ENCODE results near the gene GPC6.

GPC6 gene

GRCh38 chr13:93730780-93731179, 504.2 kb downstream of the GPC6 start:
- no peaks in the 10 kb centered on the region for H3K9me3 ChIP-seq (ENCODE audit: control insufficient read depth in 2 of 2, low read length in 2 of 2)
- no peak overlapping the region for H3K27ac ChIP-seq (ENCODE audit: low read length)
- H3K4me1 ChIP-seq (ENCODE audit: control insufficient read depth, insufficient read depth, low read length), result no peaks in the 10 kb centered on the region
- H3K36me3 ChIP-seq (ENCODE audit: control insufficient read depth in 2 of 2, insufficient read depth in 2 of 2, low read length in 2 of 2), result no peaks in the 10 kb centered on the region
- H3K9ac ChIP-seq (ENCODE audit: low read length in 2 of 2), result no peak overlapping the region
- no peaks in the 10 kb centered on the region for H3K27me3 ChIP-seq (ENCODE audit: control insufficient read depth in 1 of 2, insufficient read depth in 2 of 2, low read length in 2 of 2)
- H3K4me3 ChIP-seq (ENCODE audit: low read length in 2 of 2), result no peak overlapping the region

DNA sequence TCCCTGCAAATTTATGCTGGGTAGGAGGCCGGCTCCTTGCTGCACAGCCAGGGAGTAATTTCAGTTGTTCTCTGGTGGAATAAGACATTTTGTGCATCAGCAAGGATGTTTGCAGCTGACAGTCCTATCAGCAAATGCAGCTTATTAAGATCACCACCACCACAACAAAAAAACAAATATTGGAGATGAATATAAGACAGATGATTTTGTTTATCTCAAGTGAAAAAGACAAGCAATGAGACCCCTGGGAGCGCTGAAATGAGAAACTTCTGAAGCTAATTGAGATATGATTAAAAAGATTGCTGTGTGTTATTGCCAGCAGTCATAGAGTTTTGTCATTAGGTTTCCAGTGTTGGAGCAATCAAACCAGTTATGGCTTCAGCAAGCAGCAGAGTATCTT, 505.6 kb downstream of the GPC6 start:
- H3K27me3 ChIP-seq (ENCODE audit: control insufficient read depth in 1 of 2, insufficient read depth in 2 of 2, low read length in 2 of 2), result no peaks in the 10 kb centered on the region
- no peaks in the 10 kb centered on the region for H3K4me1 ChIP-seq (ENCODE audit: control insufficient read depth, insufficient read depth, low read length)
- H3K9me3 ChIP-seq (ENCODE audit: control insufficient read depth in 2 of 2, low read length in 2 of 2), result no peaks in the 10 kb centered on the region
- H3K27ac ChIP-seq (ENCODE audit: low read length), result no peak overlapping the region
- H3K36me3 ChIP-seq (ENCODE audit: control insufficient read depth in 2 of 2, insufficient read depth in 2 of 2, low read length in 2 of 2), result no peaks in the 10 kb centered on the region
- no peak overlapping the region for H3K4me3 ChIP-seq (ENCODE audit: low read length in 2 of 2)
- no peak overlapping the region for H3K9ac ChIP-seq (ENCODE audit: low read length in 2 of 2)

- no peak overlapping the region for H3K27ac ChIP-seq (ENCODE audit: low read length)
- no peak overlapping the region for H3K4me3 ChIP-seq (ENCODE audit: low read length in 2 of 2)
- H3K4me1 ChIP-seq (ENCODE audit: control insufficient read depth, insufficient read depth, low read length), result no peaks in the 10 kb centered on the region
- no peaks in the 10 kb centered on the region for H3K27me3 ChIP-seq (ENCODE audit: control insufficient read depth in 1 of 2, insufficient read depth in 2 of 2, low read length in 2 of 2)
- H3K9me3 ChIP-seq (ENCODE audit: control insufficient read depth in 2 of 2, low read length in 2 of 2), result no peaks in the 10 kb centered on the region
- no peaks in the 10 kb centered on the region for H3K36me3 ChIP-seq (ENCODE audit: control insufficient read depth in 2 of 2, insufficient read depth in 2 of 2, low read length in 2 of 2)
- H3K9ac ChIP-seq (ENCODE audit: low read length in 2 of 2), result no peak overlapping the region
Measured at GRCh38 chr13:93736081-93736480, 509.5 kb downstream of the GPC6 start.

GRCh38 chr13:93736909-93737308, 510.3 kb downstream of the GPC6 start:
- H3K27ac ChIP-seq (ENCODE audit: low read length), result no peak overlapping the region
- H3K27me3 ChIP-seq (ENCODE audit: control insufficient read depth in 1 of 2, insufficient read depth in 2 of 2, low read length in 2 of 2), result no peaks in the 10 kb centered on the region
- no peak overlapping the region for H3K9ac ChIP-seq (ENCODE audit: low read length in 2 of 2)
- no peaks in the 10 kb centered on the region for H3K36me3 ChIP-seq (ENCODE audit: control insufficient read depth in 2 of 2, insufficient read depth in 2 of 2, low read length in 2 of 2)
- no peaks in the 10 kb centered on the region for H3K4me1 ChIP-seq (ENCODE audit: control insufficient read depth, insufficient read depth, low read length)
- no peak overlapping the region for H3K4me3 ChIP-seq (ENCODE audit: low read length in 2 of 2)
- H3K9me3 ChIP-seq (ENCODE audit: control insufficient read depth in 2 of 2, low read length in 2 of 2), result no peaks in the 10 kb centered on the region

GRCh38 chr13:93740334-93740733, 513.7 kb downstream of the GPC6 start:
- Histone ChIP-seq H3K4me3 (ENCODE audit: low read length in 2 of 2) (no peak overlapping the region), H3K36me3 (ENCODE audit: control insufficient read depth in 2 of 2, insufficient read depth in 2 of 2, low read length in 2 of 2) (no peaks in the 10 kb centered on the region), H3K27me3 (ENCODE audit: control insufficient read depth in 1 of 2, insufficient read depth in 2 of 2, low read length in 2 of 2) (no peaks in the 10 kb centered on the region), H3K4me1 (ENCODE audit: control insufficient read depth, insufficient read depth, low read length) (no peaks in the 10 kb centered on the region), H3K27ac (ENCODE audit: low read length) (no peak overlapping the region), H3K9me3 (ENCODE audit: control insufficient read depth in 2 of 2, low read length in 2 of 2) (no peaks in the 10 kb centered on the region), H3K9ac (ENCODE audit: low read length in 2 of 2) (no peak overlapping the region)

DNA sequence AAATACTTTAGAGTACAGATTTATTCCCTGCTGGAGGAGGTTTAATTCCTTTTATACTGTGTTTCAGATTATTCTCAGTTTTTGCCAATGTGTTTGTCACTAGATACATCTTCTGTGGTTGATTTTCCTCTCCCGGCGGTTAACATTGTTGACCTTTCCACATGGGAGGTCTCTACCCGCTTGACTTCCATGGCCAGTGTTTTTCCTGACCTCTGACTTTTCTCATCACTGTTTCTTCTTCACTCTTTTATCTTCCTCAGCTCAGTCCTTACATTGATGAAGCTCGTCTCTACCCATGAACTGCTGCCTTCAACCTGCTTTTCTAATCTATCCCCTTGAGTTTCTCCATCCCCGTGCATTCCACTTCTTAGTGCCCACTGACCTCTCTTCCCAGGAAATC, 517.4 kb downstream of the GPC6 start:
- no peaks in the 10 kb centered on the region for H3K9me3 ChIP-seq (ENCODE audit: control insufficient read depth in 2 of 2, low read length in 2 of 2)
- no peaks in the 10 kb centered on the region for H3K36me3 ChIP-seq (ENCODE audit: control insufficient read depth in 2 of 2, insufficient read depth in 2 of 2, low read length in 2 of 2)
- no peaks in the 10 kb centered on the region for H3K27me3 ChIP-seq (ENCODE audit: control insufficient read depth in 1 of 2, insufficient read depth in 2 of 2, low read length in 2 of 2)
- no peak overlapping the region for H3K9ac ChIP-seq (ENCODE audit: low read length in 2 of 2)
- no peak overlapping the region for H3K4me3 ChIP-seq (ENCODE audit: low read length in 2 of 2)
- no peak overlapping the region for H3K27ac ChIP-seq (ENCODE audit: low read length)
- no peaks in the 10 kb centered on the region for H3K4me1 ChIP-seq (ENCODE audit: control insufficient read depth, insufficient read depth, low read length)

DNA sequence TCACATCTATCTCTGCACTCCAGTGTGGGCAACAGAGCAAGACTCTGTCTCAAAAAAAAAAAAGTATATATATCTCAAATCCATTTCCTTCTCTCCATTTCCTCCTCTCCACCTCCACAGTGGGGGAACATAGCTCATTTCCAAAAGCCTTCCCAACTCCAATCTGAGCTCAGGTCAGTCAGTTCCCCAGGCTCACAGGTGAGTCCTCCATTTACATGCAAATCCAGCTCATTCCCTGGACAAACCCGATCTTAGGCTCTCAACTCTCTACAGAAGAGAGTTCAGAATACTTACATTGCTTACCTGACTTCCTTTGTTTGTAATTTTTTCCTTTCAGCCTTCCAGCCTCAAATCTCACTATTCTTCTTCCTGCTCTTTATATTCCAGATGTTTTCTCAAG, 518.3 kb downstream of the GPC6 start:
- Histone ChIP-seq H3K27me3 (ENCODE audit: control insufficient read depth in 1 of 2, insufficient read depth in 2 of 2, low read length in 2 of 2) (no peaks in the 10 kb centered on the region), H3K9me3 (ENCODE audit: control insufficient read depth in 2 of 2, low read length in 2 of 2) (no peaks in the 10 kb centered on the region), H3K4me1 (ENCODE audit: control insufficient read depth, insufficient read depth, low read length) (no peaks in the 10 kb centered on the region), H3K27ac (ENCODE audit: low read length) (no peak overlapping the region), H3K9ac (ENCODE audit: low read length in 2 of 2) (no peak overlapping the region), H3K4me3 (ENCODE audit: low read length in 2 of 2) (no peak overlapping the region), H3K36me3 (ENCODE audit: control insufficient read depth in 2 of 2, insufficient read depth in 2 of 2, low read length in 2 of 2) (no peaks in the 10 kb centered on the region)

- no peaks in the 10 kb centered on the region for H3K36me3 ChIP-seq (ENCODE audit: control insufficient read depth in 2 of 2, insufficient read depth in 2 of 2, low read length in 2 of 2)
- no peaks in the 10 kb centered on the region for H3K4me1 ChIP-seq (ENCODE audit: control insufficient read depth, insufficient read depth, low read length)
- no peaks in the 10 kb centered on the region for H3K27me3 ChIP-seq (ENCODE audit: control insufficient read depth in 1 of 2, insufficient read depth in 2 of 2, low read length in 2 of 2)
- no peak overlapping the region for H3K27ac ChIP-seq (ENCODE audit: low read length)
- no peak overlapping the region for H3K9ac ChIP-seq (ENCODE audit: low read length in 2 of 2)
- no peaks in the 10 kb centered on the region for H3K9me3 ChIP-seq (ENCODE audit: control insufficient read depth in 2 of 2, low read length in 2 of 2)
- no peak overlapping the region for H3K4me3 ChIP-seq (ENCODE audit: low read length in 2 of 2)
Measured at GRCh38 chr13:93745884-93746283, 519.3 kb downstream of the GPC6 start.

GRCh38 chr13:93746589-93746988, 520.0 kb downstream of the GPC6 start:
- no peak overlapping the region for H3K4me3 ChIP-seq (ENCODE audit: low read length in 2 of 2)
- no peaks in the 10 kb centered on the region for H3K36me3 ChIP-seq (ENCODE audit: control insufficient read depth in 2 of 2, insufficient read depth in 2 of 2, low read length in 2 of 2)
- H3K27ac ChIP-seq (ENCODE audit: low read length), result no peak overlapping the region
- no peak overlapping the region for H3K9ac ChIP-seq (ENCODE audit: low read length in 2 of 2)
- H3K4me1 ChIP-seq (ENCODE audit: control insufficient read depth, insufficient read depth, low read length), result no peaks in the 10 kb centered on the region
- no peaks in the 10 kb centered on the region for H3K9me3 ChIP-seq (ENCODE audit: control insufficient read depth in 2 of 2, low read length in 2 of 2)
- no peaks in the 10 kb centered on the region for H3K27me3 ChIP-seq (ENCODE audit: control insufficient read depth in 1 of 2, insufficient read depth in 2 of 2, low read length in 2 of 2)

DNA sequence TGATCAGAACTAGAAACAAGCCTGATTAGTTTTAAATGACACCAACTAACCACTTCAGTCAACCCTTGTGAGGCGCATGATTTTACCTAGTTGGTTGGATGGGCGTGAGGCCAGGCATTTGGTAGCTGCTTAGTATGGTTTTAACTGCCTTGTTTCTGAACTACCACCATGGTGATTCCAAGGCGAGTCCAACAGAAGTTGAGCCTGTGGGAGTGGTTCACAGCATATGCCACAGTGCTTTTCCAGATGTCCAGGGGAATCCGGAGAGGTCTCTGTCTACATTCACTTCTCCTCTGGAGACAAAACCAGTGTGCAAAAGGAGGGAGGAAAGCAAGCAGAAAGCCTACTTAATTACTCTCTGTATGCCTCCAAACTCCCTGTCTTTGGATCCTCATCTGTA, 524.1 kb downstream of the GPC6 start:
- H3K27me3 ChIP-seq (ENCODE audit: control insufficient read depth in 1 of 2, insufficient read depth in 2 of 2, low read length in 2 of 2), result no peaks in the 10 kb centered on the region
- no peaks in the 10 kb centered on the region for H3K36me3 ChIP-seq (ENCODE audit: control insufficient read depth in 2 of 2, insufficient read depth in 2 of 2, low read length in 2 of 2)
- H3K4me1 ChIP-seq (ENCODE audit: control insufficient read depth, insufficient read depth, low read length), result no peaks in the 10 kb centered on the region
- no peak overlapping the region for H3K4me3 ChIP-seq (ENCODE audit: low read length in 2 of 2)
- H3K27ac ChIP-seq (ENCODE audit: low read length), result no peak overlapping the region
- no peak overlapping the region for H3K9ac ChIP-seq (ENCODE audit: low read length in 2 of 2)
- H3K9me3 ChIP-seq (ENCODE audit: control insufficient read depth in 2 of 2, low read length in 2 of 2), result no peaks in the 10 kb centered on the region

DNA sequence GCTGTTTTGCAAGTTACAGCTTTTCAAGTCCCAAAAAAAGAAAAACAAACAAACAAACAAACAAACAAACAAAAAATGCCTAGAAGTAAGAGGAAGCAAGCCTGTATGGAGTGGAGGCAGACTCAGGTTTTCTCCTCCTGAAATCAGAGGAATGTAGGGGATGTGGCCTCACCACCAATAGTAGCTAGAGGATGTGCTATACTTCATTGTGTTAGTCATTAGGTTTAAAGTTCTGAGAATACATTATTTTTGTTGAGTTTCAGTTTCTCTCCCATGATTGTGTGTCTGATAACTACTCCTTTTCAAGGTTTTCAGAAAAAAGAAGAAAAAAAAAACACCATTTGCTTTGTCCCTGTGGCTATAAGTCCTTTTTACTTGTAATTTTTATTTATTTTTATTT, 524.5 kb downstream of the GPC6 start:
- H3K9me3 ChIP-seq (ENCODE audit: control insufficient read depth in 2 of 2, low read length in 2 of 2), result no peaks in the 10 kb centered on the region
- H3K4me3 ChIP-seq (ENCODE audit: low read length in 2 of 2), result no peak overlapping the region
- H3K27me3 ChIP-seq (ENCODE audit: control insufficient read depth in 1 of 2, insufficient read depth in 2 of 2, low read length in 2 of 2), result no peaks in the 10 kb centered on the region
- no peaks in the 10 kb centered on the region for H3K36me3 ChIP-seq (ENCODE audit: control insufficient read depth in 2 of 2, insufficient read depth in 2 of 2, low read length in 2 of 2)
- no peak overlapping the region for H3K9ac ChIP-seq (ENCODE audit: low read length in 2 of 2)
- no peaks in the 10 kb centered on the region for H3K4me1 ChIP-seq (ENCODE audit: control insufficient read depth, insufficient read depth, low read length)
- H3K27ac ChIP-seq (ENCODE audit: low read length), result no peak overlapping the region

- H3K9me3 ChIP-seq (ENCODE audit: control insufficient read depth in 2 of 2, low read length in 2 of 2), result no peaks in the 10 kb centered on the region
- H3K27me3 ChIP-seq (ENCODE audit: control insufficient read depth in 1 of 2, insufficient read depth in 2 of 2, low read length in 2 of 2), result no peaks in the 10 kb centered on the region
- H3K4me3 ChIP-seq (ENCODE audit: low read length in 2 of 2), result no peak overlapping the region
- H3K9ac ChIP-seq (ENCODE audit: low read length in 2 of 2), result no peak overlapping the region
- no peaks in the 10 kb centered on the region for H3K4me1 ChIP-seq (ENCODE audit: control insufficient read depth, insufficient read depth, low read length)
- H3K36me3 ChIP-seq (ENCODE audit: control insufficient read depth in 2 of 2, insufficient read depth in 2 of 2, low read length in 2 of 2), result no peaks in the 10 kb centered on the region
- H3K27ac ChIP-seq (ENCODE audit: low read length), result no peak overlapping the region
Measured at GRCh38 chr13:93752541-93752940, 525.9 kb downstream of the GPC6 start.
